HG03457 (cell line): ENCODE results near the gene RNF175.

Experiments used
- ATAC-seq: cut with Tn5 transposase; IDR thresholded peaks from one replicate; pipeline ENCODE4 v1.9.1; 2021; ENCODE audit warnings: moderate number of reproducible peaks; ENCODE audit not compliant: unreplicated experiment

RNF175 gene

GRCh38 chr4:153759407-153760316, at the start of gene RNF175:
RNF175 (minus strand) TSS chr4:153760024; CDS start chr4:153759862, 162 bp downstream.
- no peak for ATAC-seq

GRCh38 chr4:153809307-153809706, 49.5 kb upstream of the RNF175 start:
- no peak for ATAC-seq

GRCh38 chr4:153808175-153808574, 48.4 kb upstream of the RNF175 start:
- ATAC-seq: no peak

- no peak for ATAC-seq
Observed at GRCh38 chr4:153806073-153806472, 46.2 kb upstream of the RNF175 start.

GRCh38 chr4:153804722-153805121, 44.9 kb upstream of the RNF175 start:
- ATAC-seq: no peak

GRCh38 chr4:153799694-153800074, 39.9 kb upstream of the RNF175 start:
- no peak for ATAC-seq

- ATAC-seq: no peak
Observed at GRCh38 chr4:153798901-153799693, 39.3 kb upstream of the RNF175 start.

GRCh38 chr4:153798420-153798819, 38.6 kb upstream of the RNF175 start:
- no peak for ATAC-seq

GRCh38 chr4:153794006-153794405, 34.2 kb upstream of the RNF175 start:
- ATAC-seq: no peak

- no peak for ATAC-seq
Observed at GRCh38 chr4:153792618-153793247, 32.9 kb upstream of the RNF175 start.

- no peak for ATAC-seq
Observed at GRCh38 chr4:153791746-153792617, 32.2 kb upstream of the RNF175 start.

GRCh38 chr4:153790962-153791551, 31.2 kb upstream of the RNF175 start:
- ATAC-seq: no peak

GRCh38 chr4:153790500-153790865, 30.7 kb upstream of the RNF175 start:
- ATAC-seq: no peak

- no peak for ATAC-seq
Observed at GRCh38 chr4:153789741-153790499, 30.1 kb upstream of the RNF175 start.

- ATAC-seq: no peak
Observed at GRCh38 chr4:153788413-153789276, 28.8 kb upstream of the RNF175 start, which contains the start of gene SFRP2. SFRP2 (minus strand) TSS chr4:153789083; CDS start chr4:153788835, 248 bp downstream.

GRCh38 chr4:153788051-153788412, 28.2 kb upstream of the RNF175 start:
- no peak for ATAC-seq

GRCh38 chr4:153787575-153787974, 27.8 kb upstream of the RNF175 start:
- ATAC-seq: no peak

- no peak for ATAC-seq
Observed at GRCh38 chr4:153787061-153787560, 27.3 kb upstream of the RNF175 start.
